GM12874 (cell line): ENCODE data around the gene LCN12.

ENCODE experiments used
- TF ChIP-seq, protein P1 (sequence below): IDR thresholded peaks from 2 replicates; pipeline ENCODE4 v1.5.1; 2011; ENCODE audit warnings: low read depth, mild to moderate bottlenecking, control low read depth, low read length, moderate library complexity; ENCODE audit not compliant: insufficient read depth

The LCN12 gene

DNA sequence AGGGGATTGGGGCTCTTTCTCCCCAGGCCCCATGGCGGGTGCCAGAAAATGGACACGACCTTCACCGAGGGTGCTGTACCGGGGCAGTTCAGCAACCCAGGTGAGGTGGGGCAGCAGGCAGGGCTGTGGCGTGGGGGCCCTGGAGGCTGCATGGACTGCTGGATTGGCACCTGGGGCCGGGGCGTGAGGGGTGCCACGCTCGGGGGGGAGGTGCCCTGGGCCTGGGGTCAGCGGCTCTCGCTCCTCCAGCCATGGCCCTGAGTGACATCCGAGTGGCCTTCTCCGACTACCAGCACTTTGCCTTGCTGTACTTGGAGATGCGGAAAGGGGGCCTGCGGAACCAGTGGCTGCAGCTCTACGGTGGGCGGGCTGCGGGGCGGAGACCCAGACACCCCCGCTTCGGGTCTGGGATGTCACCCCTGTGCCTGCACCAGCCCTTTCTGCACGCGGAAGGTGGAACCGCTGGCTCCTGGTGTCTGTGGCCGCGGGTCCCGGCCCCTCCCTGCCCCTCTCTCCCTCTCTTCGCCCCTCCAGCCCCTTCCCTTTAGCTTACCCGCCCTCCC is 32.5 kb downstream of the LCN12 start:
- TF ChIP-seq, protein P1, sequence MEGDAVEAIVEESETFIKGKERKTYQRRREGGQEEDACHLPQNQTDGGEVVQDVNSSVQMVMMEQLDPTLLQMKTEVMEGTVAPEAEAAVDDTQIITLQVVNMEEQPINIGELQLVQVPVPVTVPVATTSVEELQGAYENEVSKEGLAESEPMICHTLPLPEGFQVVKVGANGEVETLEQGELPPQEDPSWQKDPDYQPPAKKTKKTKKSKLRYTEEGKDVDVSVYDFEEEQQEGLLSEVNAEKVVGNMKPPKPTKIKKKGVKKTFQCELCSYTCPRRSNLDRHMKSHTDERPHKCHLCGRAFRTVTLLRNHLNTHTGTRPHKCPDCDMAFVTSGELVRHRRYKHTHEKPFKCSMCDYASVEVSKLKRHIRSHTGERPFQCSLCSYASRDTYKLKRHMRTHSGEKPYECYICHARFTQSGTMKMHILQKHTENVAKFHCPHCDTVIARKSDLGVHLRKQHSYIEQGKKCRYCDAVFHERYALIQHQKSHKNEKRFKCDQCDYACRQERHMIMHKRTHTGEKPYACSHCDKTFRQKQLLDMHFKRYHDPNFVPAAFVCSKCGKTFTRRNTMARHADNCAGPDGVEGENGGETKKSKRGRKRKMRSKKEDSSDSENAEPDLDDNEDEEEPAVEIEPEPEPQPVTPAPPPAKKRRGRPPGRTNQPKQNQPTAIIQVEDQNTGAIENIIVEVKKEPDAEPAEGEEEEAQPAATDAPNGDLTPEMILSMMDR, result no peak

DNA sequence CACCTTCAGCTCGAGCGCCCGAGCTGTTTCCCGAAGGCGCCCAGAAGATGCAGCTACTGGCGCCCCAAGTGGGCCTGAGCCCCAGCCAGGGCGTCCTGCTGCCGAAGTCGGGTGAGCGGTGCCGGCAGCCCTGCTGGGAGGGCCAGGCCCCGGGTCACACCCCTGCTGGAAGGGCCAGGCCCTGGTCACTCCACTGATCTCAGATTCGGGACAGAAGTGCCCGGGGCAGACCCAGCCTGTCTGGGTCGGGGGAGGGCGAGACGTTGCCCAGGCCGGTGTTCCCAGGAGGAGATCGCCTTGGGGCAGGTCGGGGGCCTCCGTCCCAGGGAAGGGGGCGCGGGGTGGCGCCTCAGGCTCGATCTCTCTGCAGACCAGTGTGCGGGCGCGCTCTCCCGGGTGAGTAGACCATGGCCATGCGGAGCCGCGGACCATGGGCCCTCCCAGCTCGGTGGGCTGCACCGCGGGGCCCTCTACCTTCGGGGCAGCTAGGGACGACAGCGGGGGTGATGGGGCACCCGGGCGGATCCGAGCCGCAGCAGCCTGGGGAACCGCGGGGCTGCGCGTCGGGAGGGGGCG is 33.0 kb downstream of the LCN12 start:
- TF ChIP-seq, protein P1, result no peak

DNA sequence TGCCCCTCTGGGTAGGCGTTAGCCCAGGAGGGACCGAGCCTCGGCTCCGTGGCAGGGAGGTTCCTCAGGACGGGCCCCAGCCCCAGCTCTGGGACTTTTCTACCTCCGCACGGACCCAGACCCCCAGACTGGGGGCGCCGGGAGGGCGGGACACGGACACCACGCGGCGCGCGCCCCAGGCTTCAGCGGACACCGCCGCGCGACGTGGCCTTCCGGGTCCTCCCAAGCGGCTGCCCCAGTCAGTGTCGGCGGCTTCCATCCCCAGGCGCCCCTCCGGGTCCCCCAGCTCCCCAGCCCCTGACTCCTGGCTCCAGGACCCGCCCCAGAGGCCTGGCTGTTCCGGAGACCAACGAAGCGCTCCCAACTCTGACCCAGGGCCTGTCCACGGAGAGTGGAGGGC is 33.8 kb downstream of the LCN12 start:
- TF ChIP-seq, protein P1, result no peak

DNA sequence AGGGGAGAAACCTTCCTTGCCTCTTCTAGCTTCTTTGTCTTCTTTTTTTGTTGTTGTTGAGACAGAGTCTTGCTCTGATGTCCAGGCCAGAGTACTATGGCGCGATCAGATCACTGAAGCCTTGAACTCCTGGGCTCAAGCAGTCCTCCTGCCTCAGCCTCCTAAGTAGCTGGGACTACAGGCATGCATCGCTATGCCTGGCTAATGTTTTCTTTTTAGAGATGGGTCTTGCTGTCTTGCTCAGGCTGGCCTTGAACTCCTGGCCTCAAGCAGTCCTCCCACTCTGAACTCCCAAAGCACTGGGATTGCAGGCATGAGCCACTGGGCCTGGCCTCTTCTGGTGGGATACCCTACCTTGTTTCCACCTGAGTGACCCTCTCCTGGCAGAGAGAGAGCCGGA is 36.8 kb downstream of the LCN12 start:
- TF ChIP-seq, protein P1, result no peak

DNA sequence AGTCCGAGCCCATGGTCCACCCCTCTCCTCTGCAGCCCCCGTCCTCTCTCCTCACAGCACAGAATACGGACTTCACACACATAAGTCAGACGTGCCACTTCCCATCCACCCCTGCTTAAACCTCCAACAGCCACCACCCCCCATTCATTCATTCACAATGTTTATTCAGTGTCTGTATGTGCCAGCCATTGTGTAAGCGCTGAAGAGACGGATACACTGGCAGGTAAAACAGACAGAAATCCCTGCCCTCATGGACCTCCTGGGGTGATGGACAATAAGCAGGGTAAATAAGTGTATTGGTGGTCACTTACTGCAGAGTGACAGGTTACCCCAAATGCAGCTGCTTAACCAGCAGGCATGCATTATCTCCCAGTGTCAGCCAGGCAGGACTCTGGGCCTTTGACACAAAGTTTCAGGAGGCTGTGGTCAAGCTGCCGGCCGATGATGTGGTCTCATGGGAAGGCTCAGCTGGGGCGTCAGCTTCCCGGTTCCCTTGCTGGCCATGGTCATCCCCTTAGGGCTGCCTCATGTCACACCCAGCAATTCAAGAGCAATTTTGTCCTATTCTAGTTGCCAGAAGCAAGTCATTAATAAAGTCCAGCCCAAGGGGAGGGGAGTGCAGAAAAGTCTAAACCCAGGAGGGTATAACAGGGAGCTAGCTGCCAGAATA is 38.3 kb downstream of the LCN12 start:
- TF ChIP-seq, protein P1, result no peak

DNA sequence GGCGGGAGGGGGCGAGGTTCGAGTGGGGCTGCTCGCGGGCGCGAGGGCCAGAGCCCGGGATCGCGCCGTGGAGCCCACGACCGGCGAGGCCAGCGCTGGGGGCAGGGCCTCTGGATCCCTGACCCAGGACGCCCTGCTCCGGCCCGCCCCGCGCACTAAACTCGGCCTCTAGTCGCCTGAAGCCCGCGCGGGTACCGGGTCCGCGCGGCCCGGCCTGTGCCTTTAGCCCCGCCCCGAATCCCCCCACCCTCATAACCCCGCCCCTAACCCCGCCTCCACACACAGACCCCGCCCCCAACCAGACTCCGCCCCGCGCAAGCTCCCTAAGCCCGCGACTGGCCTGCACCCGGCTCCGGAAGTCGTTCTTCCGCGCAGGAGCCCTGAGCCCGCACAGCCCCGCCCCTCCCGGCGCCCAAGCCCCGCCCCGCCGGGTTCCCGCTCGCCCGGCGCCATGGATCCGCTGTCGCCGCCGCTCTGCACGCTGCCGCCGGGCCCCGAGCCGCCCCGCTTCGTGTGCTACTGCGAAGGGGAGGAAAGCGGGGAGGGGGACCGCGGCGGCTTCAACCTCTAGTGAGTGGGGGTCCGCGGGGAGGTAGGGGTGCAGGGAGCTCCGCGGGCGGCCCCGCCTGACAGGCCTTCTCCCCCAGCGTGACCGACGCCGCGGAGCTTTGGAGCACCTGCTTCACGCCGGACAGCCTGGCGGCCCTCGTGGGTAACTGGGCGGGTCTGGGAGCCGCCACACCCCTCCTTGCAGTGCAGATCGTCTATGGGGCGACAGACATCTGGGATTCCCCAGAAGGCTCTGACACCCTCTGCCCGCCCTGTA is 40.1 kb downstream of the LCN12 start, which contains the start of gene PAXX:
PAXX (plus strand) TSS at position 430 of the 826 bp plus-strand sequence; CDS start at position 452, 22 bp downstream.
- TF ChIP-seq, protein P1, result no peak

DNA sequence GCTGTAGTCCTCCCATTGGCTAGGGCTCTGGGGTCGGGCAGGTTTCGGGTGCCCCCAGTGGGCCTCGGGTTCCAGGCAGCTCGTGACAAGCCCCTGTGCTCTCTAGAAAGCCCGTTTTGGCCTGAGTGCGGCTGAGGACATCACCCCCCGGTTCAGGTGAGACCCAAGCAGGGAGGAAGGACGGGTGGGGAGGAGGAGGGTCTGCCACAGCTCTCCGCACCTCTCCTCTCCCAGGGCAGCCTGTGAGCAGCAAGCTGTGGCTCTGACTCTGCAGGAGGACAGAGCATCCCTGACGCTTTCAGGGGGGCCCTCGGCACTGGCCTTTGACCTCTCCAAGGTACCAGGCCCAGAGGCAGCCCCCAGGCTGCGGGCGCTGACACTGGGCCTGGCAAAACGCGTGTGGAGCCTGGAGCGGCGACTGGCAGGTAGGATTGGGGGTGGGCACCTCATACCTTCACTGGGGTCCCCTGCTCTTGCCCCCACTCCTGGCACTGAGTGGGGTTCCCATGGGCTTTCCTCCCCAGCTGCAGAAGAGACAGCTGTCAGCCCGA is 40.8 kb downstream of the LCN12 start:
- TF ChIP-seq, protein P1, result no peak
